Calu3 (cell line): ENCODE data around the gene FAM83D. TPM values are rescaled to one million over a fixed set of nuclear protein-coding genes. Genes with fewer than 3 reads are reported as not detected.

Experiments used
- BruUV-seq: library from RNA; stranded (reverse); fragments of 400-500 nt; replicated peaks from 2 replicates; lab custom pipeline; 2021; lab: Mats Ljungman, UMichigan
- CTCF ChIA-PET: fragments of 300-600 bp; sonication (Branson Sonifier 250); formaldehyde crosslinking; loops from one replicate; lab custom pipeline; 2022; ENCODE audit warnings: antibody characterized with exemption; lab: Charles Lee
- DNase-seq: peaks from one replicate; pipeline ENCODE4 v3.0.0; 2022
- H3K27ac Mint-ChIP-seq: one replicate; pipeline ENCODE4 v1.8.0; 2022; ENCODE audit warnings: mixed read lengths; ENCODE audit not compliant: unreplicated experiment
- H3K27me3 Mint-ChIP-seq: one replicate; pipeline ENCODE4 v1.8.0; 2022; ENCODE audit warnings: mixed read lengths; ENCODE audit not compliant: unreplicated experiment
- H3K36me3 Mint-ChIP-seq: one replicate; pipeline ENCODE4 v1.8.0; 2022; ENCODE audit warnings: mild to moderate bottlenecking, moderate library complexity, mixed read lengths; ENCODE audit not compliant: insufficient read depth, unreplicated experiment
- H3K4me1 Mint-ChIP-seq: one replicate; pipeline ENCODE4 v1.8.0; 2022; ENCODE audit warnings: mild to moderate bottlenecking, low read depth, mixed read lengths; ENCODE audit not compliant: unreplicated experiment
- H3K4me3 Mint-ChIP-seq: one replicate; pipeline ENCODE4 v1.8.0; 2022; ENCODE audit warnings: mild to moderate bottlenecking, low read depth, moderate library complexity, mixed read lengths; ENCODE audit not compliant: unreplicated experiment
- H3K9me3 Mint-ChIP-seq: one replicate; pipeline ENCODE4 v1.8.0; 2022; ENCODE audit warnings: low read depth, mixed read lengths; ENCODE audit not compliant: unreplicated experiment
- CTCF ChIP-seq: fragments of 200-600 bp; IDR thresholded peaks from one replicate; pipeline ENCODE4 v1.8.0; 2022; ENCODE audit warnings: antibody characterized with exemption; ENCODE audit not compliant: unreplicated experiment
- intact Hi-C: fragments of 100-400 bp; cut with micrococcal nuclease; formaldehyde crosslinking; loops from one replicate; pipeline ENCODE4 v1.10.0; 2022; ENCODE audit not compliant: unreplicated experiment
- total RNA-seq: library from RNA; stranded (reverse); gene quantifications from 2 replicates; pipeline ENCODE4 v1.2.3, GENCODE V29; 2022

FAM83D gene
- total RNA-seq, 1 experiment from 2014 or later = 84.0 TPM

GRCh38 chr20:38885357-38885756 is 40.9 kb upstream of the FAM83D start:
- BruUV-seq = no TSS peak
- H3K4me1 Mint-ChIP-seq = no peaks in the 10 kb centered on the region
- no peak for DNase-seq
- no peak overlapping the region for H3K27ac Mint-ChIP-seq
- CTCF ChIA-PET = interaction anchor here (0.8 kb wide), 1 partner anchor 15 kb away, joined by 8 read pairs; no protein-coding TSS in a partner anchor
- no peaks in the 10 kb centered on the region for H3K9me3 Mint-ChIP-seq
- TF ChIP-seq CTCF = no peak
- no peaks in the 10 kb centered on the region for H3K36me3 Mint-ChIP-seq
- no peak overlapping the region for H3K4me3 Mint-ChIP-seq
- peaks cover 68% of the 10 kb centered on the region for H3K27me3 Mint-ChIP-seq
- intact Hi-C loops = no loop called here

DNA sequence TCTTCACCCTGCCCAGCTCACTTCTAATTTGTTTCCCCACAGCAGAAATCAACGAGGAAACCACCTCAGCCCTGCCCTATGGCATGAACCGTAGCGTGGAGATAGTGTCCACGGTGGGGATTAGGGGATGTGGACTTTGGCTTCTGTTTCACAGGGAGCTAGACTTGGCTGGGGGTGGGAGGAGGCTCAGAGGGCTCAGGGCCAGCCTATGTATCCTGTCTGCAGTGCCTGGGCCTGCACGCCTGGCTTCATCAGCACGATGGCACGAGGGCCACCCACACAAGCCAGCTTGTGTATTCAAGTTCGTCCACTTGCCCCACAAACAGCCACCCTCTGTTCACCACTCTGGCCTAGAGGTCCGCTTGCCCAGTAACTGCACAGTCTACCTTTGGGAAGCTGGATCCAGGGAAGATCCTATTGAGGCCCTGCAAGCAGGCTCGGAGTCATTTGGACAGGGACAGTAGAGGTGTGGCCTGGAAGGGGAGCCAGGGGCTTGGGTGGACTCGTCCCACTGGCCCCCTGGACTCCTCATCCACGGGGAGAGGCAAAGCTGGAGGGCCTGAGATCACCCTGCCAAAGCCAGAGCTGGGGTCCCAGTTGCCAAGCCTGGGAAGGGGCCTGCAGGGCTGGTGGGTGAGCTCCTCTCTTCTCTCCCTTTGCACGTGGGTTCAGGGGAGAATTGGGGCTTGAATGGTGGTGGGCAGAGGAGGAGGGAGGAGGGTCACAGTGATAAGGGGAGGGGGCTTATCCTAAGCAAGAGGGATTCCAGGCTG is 38.0 kb upstream of the FAM83D start:
- BruUV-seq = no TSS peak
- DNase-seq = no peak
- no peak for TF ChIP-seq CTCF
- intact Hi-C loops = no loop called here
- Mint-ChIP-seq H3K4me3 (no peak overlapping the region), H3K9me3 (no peaks in the 10 kb centered on the region), H3K36me3 (no peaks in the 10 kb centered on the region), H3K27ac (no peak overlapping the region), H3K27me3 (peaks cover 55% of the 10 kb centered on the region), H3K4me1 (no peaks in the 10 kb centered on the region)
- CTCF ChIA-PET = interaction anchor here (0.7 to 2.1 kb wide), 2 partner anchors 12 to 27 kb away, joined by 4 to 6 read pairs; no protein-coding TSS in a partner anchor

DNA sequence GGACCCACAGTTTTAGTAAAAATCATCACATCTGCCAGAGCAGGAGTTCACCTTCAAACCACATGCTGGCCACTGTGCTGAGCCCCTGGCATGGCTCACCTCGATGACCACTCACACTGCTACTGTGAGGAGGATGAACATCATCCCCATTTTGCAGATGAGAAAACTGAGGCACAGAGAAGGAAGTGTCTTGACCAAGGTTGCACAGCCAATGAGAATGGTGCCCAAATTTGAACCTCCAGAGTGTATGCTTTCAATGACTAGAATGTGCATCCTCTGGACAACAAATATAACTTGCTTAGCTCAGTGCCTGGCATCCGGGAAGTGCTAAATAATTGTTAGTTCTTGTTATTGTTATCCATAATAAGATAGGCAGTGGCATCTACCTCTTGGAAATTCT is 37.2 kb upstream of the FAM83D start:
- intact Hi-C loops = no loop called here
- CTCF ChIA-PET = interaction anchor here (0.6 kb wide), 1 partner anchor 18 kb away, joined by 13 read pairs; no protein-coding TSS in a partner anchor
- Mint-ChIP-seq H3K4me3 (no peak overlapping the region), H3K36me3 (no peaks in the 10 kb centered on the region), H3K4me1 (peaks cover 3% of the 10 kb centered on the region), H3K27ac (no peak overlapping the region), H3K9me3 (no peaks in the 10 kb centered on the region), H3K27me3 (peaks cover 62% of the 10 kb centered on the region)
- DNase-seq = no peak
- no peak for TF ChIP-seq CTCF
- no TSS peak for BruUV-seq

DNA sequence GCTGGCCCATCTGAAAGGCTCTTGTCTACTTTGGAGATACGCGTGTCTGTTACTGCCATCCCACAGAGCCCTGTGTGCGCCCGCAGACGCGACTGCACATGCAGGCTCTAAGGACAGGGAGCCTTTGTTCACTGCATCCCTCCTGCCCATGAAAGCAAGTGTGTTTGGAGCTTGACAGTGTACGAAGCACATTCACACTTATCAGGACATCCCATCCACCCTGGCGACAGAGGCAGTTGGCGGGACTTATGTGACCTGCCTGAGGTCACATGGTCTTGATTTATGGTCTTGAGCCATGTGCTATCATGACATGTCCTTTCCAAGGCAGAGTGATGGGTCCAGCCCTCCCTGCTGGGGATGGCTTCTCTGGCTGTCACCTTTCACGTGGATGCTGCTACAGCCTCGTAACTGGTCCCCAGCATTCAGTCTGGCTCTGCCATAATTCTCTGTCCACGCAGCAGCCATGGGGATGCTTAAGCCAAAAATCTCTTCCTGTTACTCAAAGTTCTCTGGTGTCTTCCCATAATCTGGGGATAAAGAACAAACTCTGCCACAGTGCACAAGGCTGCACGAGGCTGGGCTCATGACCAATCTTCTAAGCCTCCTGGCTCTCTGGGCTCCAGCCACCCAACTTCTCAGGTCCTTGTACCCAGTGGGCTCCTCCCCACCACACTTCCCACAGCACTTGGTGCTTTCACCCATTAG is 36.3 kb upstream of the FAM83D start:
- no peak for TF ChIP-seq CTCF
- DNase-seq = no peak
- Mint-ChIP-seq H3K9me3 (no peaks in the 10 kb centered on the region), H3K27me3 (peaks cover 71% of the 10 kb centered on the region), H3K36me3 (no peaks in the 10 kb centered on the region), H3K27ac (no peak overlapping the region), H3K4me3 (no peak overlapping the region), H3K4me1 (peaks cover 12% of the 10 kb centered on the region)
- BruUV-seq = no TSS peak
- intact Hi-C loops = loop anchor here (5.0 kb wide), 1 partner anchor 158 kb away; no protein-coding TSS in a partner anchor
- CTCF ChIA-PET = interaction anchor here (2.3 kb wide), 1 partner anchor 18 kb away, joined by 10 read pairs; no protein-coding TSS in a partner anchor
